Calu3 (cell line): Measurements from ENCODE around the gene PTPN12. TPM values are rescaled to one million over a fixed set of nuclear protein-coding genes. Genes with fewer than 3 reads are reported as not detected.

Experiments used
- BruUV-seq: library from RNA; stranded (reverse); fragments of 400-500 nt; replicated peaks from 2 replicates; lab custom pipeline; 2021; lab: Mats Ljungman, UMichigan
- CTCF ChIA-PET: fragments of 300-600 bp; sonication (Branson Sonifier 250); formaldehyde crosslinking; loops from one replicate; lab custom pipeline; 2022; ENCODE audit warnings: antibody characterized with exemption; lab: Charles Lee
- DNase-seq: peaks from one replicate; pipeline ENCODE4 v3.0.0; 2022
- H3K27ac Mint-ChIP-seq: one replicate; pipeline ENCODE4 v1.8.0; 2022; ENCODE audit warnings: mixed read lengths; ENCODE audit not compliant: unreplicated experiment
- H3K27me3 Mint-ChIP-seq: one replicate; pipeline ENCODE4 v1.8.0; 2022; ENCODE audit warnings: mixed read lengths; ENCODE audit not compliant: unreplicated experiment
- H3K36me3 Mint-ChIP-seq: one replicate; pipeline ENCODE4 v1.8.0; 2022; ENCODE audit warnings: mild to moderate bottlenecking, moderate library complexity, mixed read lengths; ENCODE audit not compliant: insufficient read depth, unreplicated experiment
- H3K4me1 Mint-ChIP-seq: one replicate; pipeline ENCODE4 v1.8.0; 2022; ENCODE audit warnings: mild to moderate bottlenecking, low read depth, mixed read lengths; ENCODE audit not compliant: unreplicated experiment
- H3K4me3 Mint-ChIP-seq: one replicate; pipeline ENCODE4 v1.8.0; 2022; ENCODE audit warnings: mild to moderate bottlenecking, low read depth, moderate library complexity, mixed read lengths; ENCODE audit not compliant: unreplicated experiment
- H3K9me3 Mint-ChIP-seq: one replicate; pipeline ENCODE4 v1.8.0; 2022; ENCODE audit warnings: low read depth, mixed read lengths; ENCODE audit not compliant: unreplicated experiment
- intact Hi-C: fragments of 100-400 bp; cut with micrococcal nuclease; formaldehyde crosslinking; loops from one replicate; pipeline ENCODE4 v1.10.0; 2022; ENCODE audit not compliant: unreplicated experiment
- total RNA-seq: library from RNA; stranded (reverse); gene quantifications from 2 replicates; pipeline ENCODE4 v1.2.3, GENCODE V29; 2022
- TF ChIP-seq, protein P1 (sequence below): fragments of 200-600 bp; IDR thresholded peaks from one replicate; pipeline ENCODE4 v1.8.0; 2022; ENCODE audit warnings: antibody characterized with exemption; ENCODE audit not compliant: unreplicated experiment

PTPN12 gene
- total RNA-seq, 1 experiment from 2014 or later, result 61.2 TPM

DNA sequence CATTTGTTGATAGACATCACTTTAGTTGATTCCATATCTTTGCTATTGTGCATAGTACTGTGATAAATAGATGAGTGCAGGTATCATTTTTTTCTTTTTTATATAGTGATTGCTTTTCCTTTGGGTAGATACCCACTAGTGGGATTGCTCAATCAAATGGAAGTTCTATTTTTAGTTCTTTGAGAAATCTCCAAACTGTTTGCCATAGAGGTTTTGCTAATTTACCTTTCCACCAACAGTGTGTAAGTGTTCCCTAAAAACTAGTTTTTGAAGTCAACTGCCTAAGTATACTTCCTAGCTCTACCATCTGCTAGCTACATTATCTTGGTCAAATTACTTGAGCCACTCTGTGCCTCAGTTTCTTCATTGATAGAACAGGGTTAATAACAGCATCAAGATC is 127.6 kb downstream of the PTPN12 start:
- intact Hi-C loops, result no loop called here
- CTCF ChIA-PET, result no interaction called here
- Mint-ChIP-seq H3K27me3 (no peaks in the 10 kb centered on the region), H3K27ac (no peak overlapping the region), H3K36me3 (no peaks in the 10 kb centered on the region), H3K4me1 (no peaks in the 10 kb centered on the region), H3K9me3 (no peaks in the 10 kb centered on the region), H3K4me3 (no peak overlapping the region)
- BruUV-seq, result no TSS peak
- no peak for DNase-seq
- TF ChIP-seq, protein P1, sequence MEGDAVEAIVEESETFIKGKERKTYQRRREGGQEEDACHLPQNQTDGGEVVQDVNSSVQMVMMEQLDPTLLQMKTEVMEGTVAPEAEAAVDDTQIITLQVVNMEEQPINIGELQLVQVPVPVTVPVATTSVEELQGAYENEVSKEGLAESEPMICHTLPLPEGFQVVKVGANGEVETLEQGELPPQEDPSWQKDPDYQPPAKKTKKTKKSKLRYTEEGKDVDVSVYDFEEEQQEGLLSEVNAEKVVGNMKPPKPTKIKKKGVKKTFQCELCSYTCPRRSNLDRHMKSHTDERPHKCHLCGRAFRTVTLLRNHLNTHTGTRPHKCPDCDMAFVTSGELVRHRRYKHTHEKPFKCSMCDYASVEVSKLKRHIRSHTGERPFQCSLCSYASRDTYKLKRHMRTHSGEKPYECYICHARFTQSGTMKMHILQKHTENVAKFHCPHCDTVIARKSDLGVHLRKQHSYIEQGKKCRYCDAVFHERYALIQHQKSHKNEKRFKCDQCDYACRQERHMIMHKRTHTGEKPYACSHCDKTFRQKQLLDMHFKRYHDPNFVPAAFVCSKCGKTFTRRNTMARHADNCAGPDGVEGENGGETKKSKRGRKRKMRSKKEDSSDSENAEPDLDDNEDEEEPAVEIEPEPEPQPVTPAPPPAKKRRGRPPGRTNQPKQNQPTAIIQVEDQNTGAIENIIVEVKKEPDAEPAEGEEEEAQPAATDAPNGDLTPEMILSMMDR, result no peak

DNA sequence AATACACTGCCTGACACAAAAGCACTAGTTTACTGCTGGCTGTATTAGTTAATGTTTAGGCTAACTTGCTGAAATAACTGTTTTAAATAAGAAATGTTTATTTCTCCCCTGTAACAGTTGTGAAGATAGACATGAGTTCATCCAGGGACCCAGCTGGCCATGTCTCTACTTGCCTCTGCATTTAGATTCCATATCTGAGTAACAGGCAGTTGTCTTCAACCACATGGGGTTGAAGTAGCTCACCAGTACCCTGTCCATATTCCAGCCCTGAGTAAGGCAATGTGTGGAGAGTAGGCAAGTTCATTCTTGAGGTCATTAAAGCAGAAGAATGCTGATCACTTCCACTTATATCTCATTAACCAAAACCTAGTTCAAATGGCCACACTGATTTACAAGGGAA is 128.1 kb downstream of the PTPN12 start:
- CTCF ChIA-PET, result no interaction called here
- Mint-ChIP-seq H3K4me1 (no peaks in the 10 kb centered on the region), H3K27me3 (no peaks in the 10 kb centered on the region), H3K4me3 (no peak overlapping the region), H3K9me3 (no peaks in the 10 kb centered on the region), H3K27ac (no peak overlapping the region), H3K36me3 (no peaks in the 10 kb centered on the region)
- no TSS peak for BruUV-seq
- DNase-seq, result no peak
- TF ChIP-seq, protein P1, result no peak
- intact Hi-C loops, result no loop called here

DNA sequence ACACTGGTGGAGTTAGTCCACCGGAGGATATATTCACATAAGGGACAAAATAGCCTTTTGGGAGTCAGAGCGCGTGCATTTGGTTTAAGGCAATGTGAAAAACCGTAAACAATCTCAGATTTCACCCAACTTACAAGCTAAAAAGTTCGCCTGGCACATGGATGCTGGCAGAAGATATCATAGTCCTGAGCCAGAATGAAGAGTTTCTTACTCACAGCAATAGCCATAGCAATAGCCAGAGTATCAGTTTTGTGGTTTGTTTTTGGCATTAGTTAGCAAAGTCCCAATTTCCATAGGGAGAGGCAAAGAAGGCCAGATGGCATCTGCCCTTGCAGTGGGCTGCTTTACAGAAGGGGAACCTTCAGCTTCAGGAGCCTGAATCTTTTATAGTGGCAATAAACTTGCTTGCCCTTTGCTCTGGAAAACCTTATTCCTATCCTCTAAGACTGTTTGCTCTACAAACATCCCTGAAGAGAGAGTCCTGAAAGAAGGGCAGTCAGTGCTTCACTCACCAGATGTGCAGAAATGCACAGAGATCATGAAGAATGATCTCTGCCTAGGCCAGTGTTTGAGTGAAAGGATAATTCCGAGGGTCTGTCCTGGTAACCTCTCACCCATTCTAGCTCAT is 130.5 kb downstream of the PTPN12 start:
- H3K27ac Mint-ChIP-seq, result no peak overlapping the region
- H3K9me3 Mint-ChIP-seq, result no peaks in the 10 kb centered on the region
- no peaks in the 10 kb centered on the region for H3K27me3 Mint-ChIP-seq
- TF ChIP-seq, protein P1, result no peak
- no peaks in the 10 kb centered on the region for H3K4me1 Mint-ChIP-seq
- peaks cover 4% of the 10 kb centered on the region for H3K36me3 Mint-ChIP-seq
- intact Hi-C loops, result no loop called here
- CTCF ChIA-PET, result no interaction called here
- H3K4me3 Mint-ChIP-seq, result no peak overlapping the region
- no peak for DNase-seq
- no TSS peak for BruUV-seq

GRCh38 chr7:77674878-77675277 is 137.8 kb downstream of the PTPN12 start:
- Mint-ChIP-seq H3K9me3 (no peaks in the 10 kb centered on the region), H3K27ac (no peak overlapping the region), H3K4me1 (peaks cover 14% of the 10 kb centered on the region), H3K36me3 (peaks cover 22% of the 10 kb centered on the region), H3K4me3 (no peak overlapping the region), H3K27me3 (no peaks in the 10 kb centered on the region)
- BruUV-seq, result no TSS peak
- CTCF ChIA-PET, result interaction anchor here (0.6 to 1.6 kb wide), 4 partner anchors 17 to 28 kb away, joined by 3 to 6 read pairs (median 5); no protein-coding TSS in a partner anchor
- DNase-seq, result peak; percentile 57
- intact Hi-C loops, result loop anchor here (5.0 kb wide), 1 partner anchor 82 kb away; no protein-coding TSS in a partner anchor
- TF ChIP-seq, protein P1, result no peak
